IPS-NIHi11 (cell line): ENCODE measurements around the gene SPEN.
A peak's percentile ranks its signal among the peaks of the same experiment; 100 is the strongest.
"Not testable (repeated sequence)": the region's sequence is repeated elsewhere in the genome, so short reads cannot be mapped to it uniquely, and the experiment has no call there.

ENCODE experiments used
- DNase-seq: peaks from one replicate; pipeline ENCODE4 v3.0.0; 2012; ENCODE audit warnings: mixed read lengths, low spot score

SPEN gene

DNA sequence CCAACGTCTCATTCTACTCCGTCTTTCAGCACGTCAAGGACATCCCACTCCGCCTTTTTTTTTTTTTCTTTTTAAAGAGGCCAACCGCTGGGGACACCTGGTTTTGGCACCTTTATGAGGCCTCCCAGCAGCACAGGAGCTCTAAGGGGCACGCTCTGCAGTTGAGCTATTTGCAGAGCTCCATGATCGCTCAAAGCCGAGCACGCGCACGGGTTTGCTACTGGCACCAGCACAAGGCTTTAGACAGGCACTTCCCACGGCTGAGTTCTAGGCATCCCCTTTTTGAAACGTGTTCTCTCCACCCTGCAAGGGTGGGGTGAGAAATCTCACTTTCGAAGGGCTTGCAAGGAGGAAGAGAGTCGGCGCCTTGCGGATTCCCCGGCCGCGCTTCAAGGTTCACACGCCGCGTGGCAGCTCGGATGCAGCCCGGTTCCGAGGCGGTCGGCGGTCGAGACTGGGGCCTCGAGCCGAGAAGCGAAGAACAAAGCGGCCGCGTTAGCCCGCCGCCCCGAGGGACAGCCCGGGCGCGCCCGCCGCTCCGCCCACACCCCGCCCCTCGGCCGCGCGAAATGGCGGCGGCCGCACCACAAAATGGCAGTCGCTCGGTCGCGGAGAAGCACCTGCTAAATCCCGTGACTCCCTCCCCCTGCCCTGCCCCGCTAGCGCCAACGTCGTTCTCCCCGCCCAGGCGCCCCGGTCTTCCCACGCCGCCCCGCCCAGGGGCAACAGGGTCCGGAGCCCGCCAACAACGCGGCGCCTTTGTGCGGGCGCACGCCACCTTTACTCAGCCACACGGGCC, 12.9 kb upstream of the SPEN start:
- DNase-seq, result peak; percentile 85

DNA sequence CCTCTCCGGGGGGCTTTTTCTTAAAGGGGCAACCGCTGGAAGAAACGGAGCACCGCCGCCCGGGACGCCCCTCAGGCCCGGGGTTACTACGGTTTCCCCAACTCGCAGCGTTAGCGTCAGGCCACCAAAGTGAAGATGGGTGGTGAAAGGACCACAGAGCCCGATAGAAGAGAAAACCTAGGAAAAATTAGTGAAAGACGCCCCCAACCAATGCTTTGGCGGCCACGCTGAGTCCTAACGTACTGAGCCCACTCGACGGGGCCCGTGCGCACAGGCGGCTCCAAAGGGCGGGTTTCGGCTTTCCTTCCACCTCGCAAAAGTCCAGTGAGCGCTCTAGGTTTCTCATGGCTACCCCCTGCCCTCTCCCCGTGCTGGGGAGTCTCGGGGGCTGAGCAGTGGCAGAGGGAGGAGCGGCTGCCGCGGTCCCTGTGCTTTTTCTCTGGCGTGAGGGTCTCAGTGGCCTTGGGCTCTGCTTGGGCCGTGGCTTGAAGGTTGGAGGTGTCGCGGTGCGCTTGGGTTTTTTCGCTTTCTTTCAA, 12.2 kb upstream of the SPEN start:
- DNase-seq, result no peak

DNA sequence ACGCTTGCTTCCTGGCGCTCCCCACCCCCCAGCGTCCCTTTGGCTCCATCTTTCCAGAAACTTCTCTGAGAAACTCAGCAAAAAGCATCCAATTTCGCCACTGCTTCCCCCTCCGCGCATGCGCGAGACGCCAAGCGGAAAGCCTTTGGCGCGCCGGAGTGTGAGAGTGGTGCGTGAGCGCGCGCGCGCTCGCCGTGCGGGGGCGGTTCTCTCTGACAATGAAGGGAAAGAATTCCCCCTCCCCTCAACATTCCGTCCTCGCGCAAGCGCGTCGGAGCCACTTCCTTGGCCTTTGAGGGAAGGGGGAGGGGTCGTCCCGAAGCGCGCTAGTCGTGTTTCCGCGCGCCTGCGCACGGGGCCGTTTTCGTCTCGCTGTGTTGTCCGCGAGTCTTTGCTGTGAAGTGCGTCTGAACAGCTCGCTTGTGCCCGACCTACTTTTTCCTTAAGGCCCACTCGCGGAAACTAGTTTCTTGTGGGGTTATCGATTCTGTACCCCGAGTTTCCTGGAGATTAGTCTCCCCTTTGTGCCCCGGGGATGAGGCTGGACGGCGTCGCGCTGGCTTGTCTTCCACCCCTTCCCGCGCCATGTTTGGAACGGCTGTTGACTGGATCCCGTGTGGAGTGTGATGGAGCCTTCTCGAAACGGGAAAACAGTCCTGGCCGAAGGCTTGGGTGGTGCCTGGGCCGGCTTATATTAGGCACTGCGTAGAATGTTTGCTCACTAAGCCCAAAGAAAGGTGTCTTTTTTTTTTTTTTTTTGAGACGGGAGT, 11.6 kb upstream of the SPEN start:
- DNase-seq, result peak; percentile 86

DNA sequence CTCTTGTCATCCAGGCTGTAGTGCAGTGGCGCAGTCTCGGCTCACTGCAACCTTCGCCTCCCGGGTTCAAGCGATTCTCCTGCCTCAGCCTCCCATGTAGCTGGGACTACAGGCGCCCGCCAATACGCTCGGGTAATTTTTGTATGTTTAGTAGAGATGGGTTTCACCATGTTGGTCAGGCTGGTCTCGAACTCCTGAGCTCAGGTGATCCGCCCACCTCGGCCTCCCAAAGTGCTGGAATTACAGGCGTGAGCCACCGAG, 11.1 kb upstream of the SPEN start:
- DNase-seq, result not testable (repeated sequence)

DNA sequence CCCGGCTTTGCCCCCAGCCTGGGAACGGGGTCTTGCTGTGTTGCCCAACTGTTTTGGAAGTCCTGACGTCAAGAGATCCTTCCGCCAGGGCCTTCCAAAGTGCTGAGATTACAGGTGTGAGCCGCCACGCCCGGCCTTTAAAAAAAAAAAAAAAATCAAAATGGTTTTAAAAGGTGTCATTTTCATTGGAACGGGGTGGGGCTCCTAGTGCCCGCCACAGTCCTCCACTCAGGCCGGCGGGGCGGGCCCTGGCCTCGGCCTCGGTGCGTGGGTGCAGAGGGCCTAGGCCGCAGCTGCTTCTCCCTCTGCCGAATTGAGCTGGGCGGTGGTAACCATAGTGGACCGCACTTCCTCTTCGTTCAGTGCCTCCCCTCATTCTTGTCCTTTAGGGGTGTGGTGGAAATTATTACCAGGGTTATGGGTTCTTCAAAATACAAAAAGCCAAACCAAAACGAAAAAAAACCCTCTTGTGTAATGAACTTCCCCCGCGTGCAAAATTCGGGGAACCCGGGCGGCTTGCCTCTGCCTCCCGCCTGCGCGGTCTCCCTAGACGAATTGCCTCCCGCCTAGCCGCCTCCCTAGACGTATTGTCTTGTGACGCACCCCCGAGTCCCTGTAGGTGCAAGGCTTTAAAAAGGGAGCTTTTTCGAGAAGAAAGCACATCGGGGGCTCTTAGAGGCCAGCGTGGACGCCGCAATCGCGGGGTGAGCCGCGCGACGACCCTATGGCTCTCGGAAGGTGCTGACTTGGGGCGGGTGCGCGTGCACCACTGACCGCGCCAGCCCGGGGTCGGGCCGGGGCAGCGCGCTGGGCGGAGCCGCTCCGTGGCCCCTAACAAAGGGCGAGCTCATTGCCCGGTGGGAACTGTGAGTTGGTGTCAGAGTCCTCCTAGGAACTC, 10.5 kb upstream of the SPEN start:
- no peak for DNase-seq

DNA sequence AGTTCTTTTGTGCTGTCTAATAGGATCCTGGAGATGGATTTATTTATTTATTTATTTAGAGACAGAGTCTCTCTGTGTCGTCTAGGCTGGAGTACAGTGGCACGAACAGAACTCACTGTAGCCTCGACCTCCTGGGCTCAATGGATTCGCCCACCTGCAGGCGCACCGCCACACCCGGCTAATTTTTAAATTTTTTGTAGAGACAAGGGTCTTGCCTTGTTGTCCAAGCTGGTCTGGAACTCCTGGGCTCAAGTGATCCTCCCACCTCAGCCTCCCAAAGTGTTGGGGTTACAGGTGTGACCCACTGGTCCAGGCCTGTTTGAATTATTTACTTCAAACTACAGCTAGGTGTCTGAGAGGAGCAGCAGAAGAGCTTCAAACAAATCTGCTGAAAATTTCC, 9.6 kb upstream of the SPEN start:
- no peak for DNase-seq

DNA sequence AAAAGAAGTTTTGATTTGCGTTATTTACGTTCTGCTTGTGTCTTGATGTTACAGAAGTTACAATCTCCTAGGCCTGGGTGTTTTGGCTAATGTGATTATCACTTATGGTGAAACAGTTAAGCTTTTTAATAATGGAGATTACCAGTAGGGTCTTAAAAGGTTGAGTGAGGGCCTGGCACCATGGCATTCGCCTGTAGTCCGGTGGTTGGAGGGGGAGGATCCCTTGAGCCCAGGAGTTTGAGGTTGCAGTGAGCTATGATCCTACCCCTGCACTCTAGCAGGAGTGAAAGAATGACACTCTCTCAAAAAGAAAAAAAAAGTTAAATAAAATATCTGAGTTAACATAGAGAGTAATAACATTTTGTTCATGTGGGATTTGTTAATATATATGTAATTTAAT, 8.8 kb upstream of the SPEN start:
- no peak for DNase-seq

DNA sequence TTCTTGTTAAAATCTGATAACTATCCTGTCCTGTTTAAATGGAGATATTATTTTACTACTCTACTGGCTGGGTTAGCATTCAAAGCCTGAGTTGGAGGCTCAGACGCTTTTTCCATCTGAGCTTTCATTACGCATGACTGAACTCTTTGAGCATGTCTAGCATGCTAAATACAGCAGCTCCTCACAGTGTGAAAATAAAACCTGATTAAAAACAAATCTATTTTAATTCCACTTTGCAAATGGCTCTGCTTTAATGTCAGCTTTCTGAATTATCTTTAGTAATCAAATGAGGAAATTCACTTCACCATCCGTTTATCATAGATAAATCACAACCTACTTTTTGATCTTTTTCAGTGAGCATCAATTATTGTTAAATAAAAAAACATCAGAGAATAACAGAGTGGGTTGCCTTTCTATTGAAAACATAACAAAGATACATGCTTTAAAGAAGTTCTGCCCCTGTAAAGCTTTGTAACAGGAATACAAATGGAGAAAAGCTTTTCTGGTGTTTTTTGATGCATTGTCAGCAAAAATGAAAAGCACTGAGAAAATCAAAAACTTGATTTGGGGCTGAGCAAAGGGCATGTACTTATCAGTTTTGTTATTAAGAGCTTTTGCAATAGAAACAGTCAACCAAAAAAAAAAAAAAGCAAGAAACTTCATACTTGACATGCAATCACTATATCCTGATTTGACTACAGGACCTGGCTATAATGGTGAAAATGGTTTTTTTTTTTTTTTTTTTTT, 3.5 kb upstream of the SPEN start:
- DNase-seq, result no peak

DNA sequence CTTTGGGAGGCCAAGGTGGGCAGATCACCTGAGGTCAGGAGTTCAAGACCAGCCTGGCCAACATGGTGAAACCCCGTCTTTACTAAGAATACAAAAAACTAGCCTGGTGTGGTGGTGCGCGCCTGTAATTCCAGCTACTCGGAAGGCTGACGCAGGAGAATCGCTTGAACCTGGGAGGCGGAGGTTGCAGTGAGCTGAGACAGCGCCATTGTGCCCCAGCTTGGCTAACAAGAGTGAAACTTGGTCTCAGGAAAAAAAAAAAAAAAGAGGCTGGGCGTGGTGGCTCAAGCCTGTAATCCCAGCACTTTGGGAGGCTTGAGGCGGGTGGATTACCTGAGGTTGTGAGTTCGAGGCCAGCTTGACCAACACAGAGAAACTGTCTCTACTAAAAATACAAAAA, 1.5 kb upstream of the SPEN start:
- not testable (repeated sequence) for DNase-seq

DNA sequence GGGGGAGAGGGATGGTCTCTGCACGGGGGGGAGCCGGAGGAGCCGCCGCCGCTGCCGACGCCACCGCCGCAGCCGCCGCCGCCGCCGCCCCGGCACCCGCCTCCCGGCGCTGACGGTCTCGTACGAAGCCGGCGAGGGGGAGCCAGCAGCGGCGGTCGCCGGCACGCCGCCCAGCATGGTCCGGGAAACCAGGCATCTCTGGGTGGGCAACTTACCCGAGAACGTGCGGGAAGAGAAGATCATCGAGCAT, 311 bp downstream of the SPEN start:
- DNase-seq, result no peak

DNA sequence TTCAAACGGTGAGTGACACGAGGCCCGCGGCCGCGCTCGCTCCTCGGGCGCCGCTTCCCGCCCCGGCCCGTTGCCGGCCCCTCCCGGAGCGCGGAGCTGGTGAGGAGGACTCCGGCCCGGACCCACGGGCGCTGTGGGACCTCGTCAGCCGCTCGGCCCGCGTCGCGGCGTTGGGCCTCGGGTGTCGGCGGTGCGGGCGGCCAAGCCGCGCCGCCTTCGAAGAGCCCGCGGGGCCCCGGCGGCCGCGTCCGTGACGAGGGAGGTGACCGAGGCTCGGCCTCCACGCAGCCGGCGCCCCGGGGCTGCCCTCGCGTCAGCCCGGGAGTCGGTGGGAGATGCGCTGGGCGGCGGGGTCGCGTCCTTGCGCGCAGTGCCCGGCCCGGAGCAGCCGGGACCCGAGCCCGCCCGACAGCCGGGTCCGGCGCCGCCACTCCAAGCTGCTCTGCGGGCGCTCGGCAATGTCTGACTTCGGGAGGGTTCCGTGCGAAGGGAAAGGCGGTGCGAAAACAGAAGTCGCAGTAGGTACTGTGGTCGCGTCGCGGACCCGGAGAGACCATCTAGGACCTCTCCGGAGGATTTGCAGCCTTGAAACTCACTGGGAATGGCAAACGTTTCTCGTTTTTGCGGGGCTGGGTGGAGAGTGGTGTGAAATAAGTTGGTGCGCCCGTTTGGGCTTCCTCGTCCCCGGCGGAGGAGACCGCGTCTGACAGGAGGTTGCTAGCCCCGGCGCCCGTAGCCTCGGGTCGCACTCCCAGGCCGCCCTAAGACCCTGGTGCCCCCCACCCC, 829 bp downstream of the SPEN start:
- no peak for DNase-seq

DNA sequence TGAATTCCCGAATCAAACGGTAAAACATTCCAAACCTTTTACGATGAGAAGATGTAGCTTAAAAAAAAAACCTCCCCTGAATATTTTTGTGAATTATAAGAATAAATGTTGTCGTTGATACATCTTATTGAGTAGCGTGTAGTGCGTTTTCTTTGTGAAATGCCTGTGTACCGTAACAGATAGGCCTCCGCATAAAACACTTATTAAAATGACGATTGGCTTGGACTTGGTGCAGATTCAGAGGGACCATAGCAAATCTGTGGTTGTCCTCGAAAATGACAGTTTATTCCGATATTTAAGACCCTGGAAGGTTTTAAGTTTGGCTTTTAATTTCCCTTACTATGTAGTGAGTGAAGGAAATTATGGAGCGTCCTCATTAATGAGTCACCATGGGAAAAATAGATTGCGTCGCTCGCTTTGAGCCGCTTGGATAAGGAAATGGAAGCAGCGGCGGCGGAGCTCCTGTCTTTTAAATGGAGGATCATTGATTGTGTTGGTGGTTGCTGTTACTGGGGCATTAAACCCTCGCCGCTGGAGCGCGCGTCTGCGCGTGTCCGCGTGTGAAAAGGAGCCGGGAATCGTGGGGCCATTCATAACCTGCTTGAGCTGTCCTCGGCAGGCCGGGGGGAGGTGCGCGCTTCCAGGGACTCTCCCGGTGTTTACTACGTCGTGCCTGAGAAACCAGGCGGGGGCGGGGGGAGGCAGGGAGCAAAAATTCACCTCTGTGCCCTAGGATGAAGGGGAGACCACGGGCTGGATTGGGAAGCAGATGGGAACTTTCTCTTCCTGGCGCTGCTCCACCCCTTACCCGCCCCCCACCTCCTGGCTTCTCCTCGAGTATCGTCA, 1.6 kb downstream of the SPEN start:
- peak; percentile 53 for DNase-seq

DNA sequence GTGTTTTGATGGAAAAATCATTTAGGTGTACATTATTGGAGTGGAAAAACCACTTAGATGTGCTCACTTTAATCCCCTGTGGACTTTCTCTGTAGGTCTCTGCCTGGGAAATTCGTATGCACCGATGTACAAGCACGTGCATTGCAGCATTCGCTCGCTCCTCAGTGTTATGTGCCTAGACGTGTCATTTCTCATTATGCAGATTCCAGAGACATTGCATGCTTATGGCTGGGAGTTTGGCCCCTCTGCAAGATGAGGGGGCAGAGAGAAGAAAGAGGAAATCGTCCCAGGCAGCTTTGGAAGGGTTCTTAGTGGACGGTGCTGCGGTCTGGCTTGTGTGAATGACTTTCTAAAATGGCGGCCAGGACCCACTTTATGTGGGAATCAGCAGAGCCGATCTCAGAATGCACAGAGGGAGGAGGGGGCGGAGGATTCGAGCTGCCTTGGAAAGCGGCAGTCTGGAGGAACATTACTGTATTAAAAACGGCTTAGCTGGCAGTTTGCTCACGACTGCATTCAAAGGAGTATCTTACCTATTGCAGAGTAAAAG, 2.3 kb downstream of the SPEN start:
- DNase-seq, result peak; percentile 38

DNA sequence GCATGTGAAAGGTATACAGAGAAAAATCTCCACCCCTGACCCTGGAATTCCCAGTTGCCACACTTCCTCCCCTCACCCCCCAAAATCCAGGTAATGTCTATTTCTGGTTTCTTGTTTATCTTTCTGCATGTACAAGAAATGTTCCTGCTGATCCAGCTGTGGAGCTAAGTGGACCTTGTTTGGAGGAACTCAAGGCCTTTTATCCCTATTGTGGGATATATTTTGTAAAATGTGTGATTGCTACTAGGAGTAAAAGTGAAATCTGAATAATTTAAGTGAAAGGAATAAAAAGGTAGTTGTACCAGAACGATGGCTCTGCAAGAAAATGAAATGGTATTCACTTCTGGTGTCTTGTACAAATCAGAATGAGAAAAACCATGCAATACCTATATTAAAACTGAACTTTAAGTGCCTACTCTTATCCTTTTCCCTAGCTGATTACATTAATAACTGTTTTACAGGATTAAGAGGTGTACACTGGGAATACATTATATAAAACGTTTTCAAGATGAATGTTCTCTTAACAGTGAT, 3.0 kb downstream of the SPEN start:
- no peak for DNase-seq

DNA sequence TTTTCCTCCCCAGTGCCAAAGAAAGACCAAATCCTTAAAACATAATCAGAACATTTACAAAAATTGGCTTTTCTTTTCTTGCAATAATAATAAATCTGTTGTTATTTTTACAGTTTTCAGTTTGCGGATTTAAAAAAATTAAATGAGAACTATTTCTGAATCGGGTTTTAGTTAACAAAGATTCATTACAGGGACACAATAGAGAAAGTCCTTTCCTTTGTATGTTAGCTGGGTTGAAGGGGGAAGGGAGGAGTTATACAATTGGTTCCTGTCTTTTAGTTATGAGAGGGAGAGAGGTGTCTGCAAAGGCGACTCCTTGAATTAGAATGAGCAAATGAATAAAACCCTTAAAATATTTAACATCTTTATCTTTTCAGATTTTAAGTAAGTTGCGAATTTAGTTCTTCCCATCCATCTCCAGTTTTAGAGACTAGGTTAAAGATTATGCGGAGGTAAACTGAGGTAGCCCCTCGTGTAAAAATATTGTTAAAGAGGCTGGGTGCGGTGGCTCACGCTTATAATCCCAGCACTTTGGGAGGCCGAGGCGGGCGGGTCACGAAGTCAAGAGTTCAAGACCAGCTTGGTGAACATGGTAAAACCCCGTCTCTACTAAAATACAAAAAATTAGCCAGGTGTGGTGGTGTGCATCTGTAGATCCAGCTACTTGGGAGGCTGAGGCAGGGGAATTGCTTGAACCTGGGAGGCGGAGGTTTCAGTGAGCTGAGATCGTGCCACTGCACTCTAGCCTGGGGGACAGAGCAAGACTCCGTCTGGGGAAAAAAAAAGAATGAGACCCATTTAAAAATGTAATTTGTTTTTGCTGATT, 3.9 kb downstream of the SPEN start:
- no peak for DNase-seq

DNA sequence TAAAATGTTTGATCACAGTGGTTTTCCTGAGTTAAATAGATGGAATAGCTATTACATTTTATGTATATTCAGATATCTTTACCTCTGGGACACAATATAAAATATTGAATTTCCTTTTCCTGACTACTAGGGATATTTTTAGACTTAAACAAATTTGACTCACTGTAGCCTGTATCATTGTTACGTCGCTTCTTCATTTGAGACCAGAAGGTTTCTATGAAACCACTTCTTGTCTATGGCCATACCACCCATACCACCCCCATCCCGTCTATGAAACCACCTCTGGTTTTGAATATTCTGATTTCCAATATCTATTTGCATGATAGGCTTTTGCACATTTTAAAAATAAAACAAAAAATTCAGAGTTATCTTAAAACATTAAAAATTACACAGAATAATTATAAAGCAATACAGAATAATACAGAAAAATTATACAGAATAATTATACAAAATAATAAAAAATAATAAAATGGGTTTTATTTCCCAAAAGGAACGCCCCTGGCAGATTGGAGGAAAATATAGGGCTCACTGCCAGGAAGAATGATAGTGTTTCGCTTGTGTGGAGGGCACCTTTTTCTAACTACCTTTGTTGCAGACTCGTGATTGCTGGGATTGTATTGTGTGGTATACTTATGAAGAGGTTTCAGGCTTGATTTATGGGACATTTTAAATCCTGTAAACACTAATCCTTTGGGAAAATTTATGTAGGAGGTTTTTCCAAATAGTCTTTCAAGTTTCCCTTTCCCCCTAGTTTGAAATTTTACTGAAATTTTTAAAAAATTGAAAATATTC, 4.7 kb downstream of the SPEN start:
- DNase-seq, result no peak

DNA sequence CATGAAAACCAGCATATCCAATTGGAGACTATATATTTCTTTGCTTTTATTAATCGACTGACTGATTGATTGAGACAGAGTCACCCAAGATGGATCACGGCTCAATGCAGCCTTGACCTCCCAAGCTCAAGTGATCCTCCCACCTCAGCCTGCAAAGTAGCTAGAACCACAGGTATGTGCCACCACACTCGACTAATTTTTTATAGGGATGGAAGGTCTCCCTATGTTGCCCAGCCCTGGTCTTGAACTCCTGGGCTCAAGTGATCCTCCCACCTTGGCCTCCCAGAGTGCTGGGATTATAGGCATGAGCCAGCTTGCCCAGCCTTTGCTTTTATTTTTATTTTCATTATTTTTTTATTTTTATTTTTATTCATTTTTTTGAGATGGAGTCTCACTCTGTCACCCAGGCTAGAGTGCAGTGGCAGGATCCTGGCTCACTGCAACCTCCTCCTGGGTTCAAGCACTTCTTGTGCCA, 5.4 kb downstream of the SPEN start:
- no peak for DNase-seq

DNA sequence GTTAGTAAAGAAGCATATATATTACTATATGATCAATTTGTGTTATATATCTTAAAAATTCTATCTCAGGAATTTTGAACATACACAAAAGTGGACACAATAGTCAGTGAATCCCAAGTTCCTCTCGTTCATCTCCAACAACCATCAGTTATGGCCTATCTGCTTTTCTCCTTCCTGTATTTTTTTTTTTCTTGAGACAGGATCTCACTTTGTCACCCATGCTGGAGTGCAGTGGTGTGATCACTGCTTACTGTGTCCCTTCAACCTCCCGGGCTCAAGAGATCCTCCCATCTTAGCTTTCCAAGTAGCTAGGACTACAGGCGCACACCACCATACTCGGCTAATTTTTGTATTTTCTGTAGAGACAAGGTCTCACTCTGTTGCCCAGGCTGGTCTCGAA, 9.4 kb downstream of the SPEN start:
- DNase-seq, result no peak
